NT2/D1 (cell line): ENCODE measurements around the gene TMX2.
A peak's percentile ranks its signal among the peaks of the same experiment; 100 is the strongest.

Experiments
- DNase-seq: peaks from one replicate; pipeline ENCODE4 v3.0.0-alpha.2; 2011; ENCODE audit warnings: low read depth, low spot score
- H3K27me3 ChIP-seq: 2 replicates; pipeline ENCODE4 v1.6.0; 2011; ENCODE audit warnings: mild to moderate bottlenecking; ENCODE audit not compliant: insufficient read length, insufficient read depth
- H3K36me3 ChIP-seq: 2 replicates; pipeline ENCODE4 v1.6.1; 2011; ENCODE audit warnings: mild to moderate bottlenecking, low read length, mixed read lengths; ENCODE audit not compliant: insufficient read depth, insufficient read length
- H3K4me1 ChIP-seq: 2 replicates; pipeline ENCODE4 v1.5.1; 2011; ENCODE audit not compliant: insufficient read depth, insufficient read length
- H3K4me3 ChIP-seq: 2 replicates; pipeline ENCODE4 v1.5.1; 2011; ENCODE audit warnings: low read depth; ENCODE audit not compliant: insufficient read length
- H3K9ac ChIP-seq: 2 replicates; pipeline ENCODE4 v1.6.0; 2011; ENCODE audit warnings: low read depth; ENCODE audit not compliant: insufficient read length
- H3K9me3 ChIP-seq: 2 replicates; pipeline ENCODE4 v1.5.1; 2011; ENCODE audit warnings: mild to moderate bottlenecking, low read length; ENCODE audit not compliant: insufficient read depth
- SUZ12 ChIP-seq: IDR thresholded peaks from 2 replicates; pipeline ENCODE4 v1.6.1; 2011; ENCODE audit not compliant: insufficient read length, insufficient read depth; ENCODE audit errors: extremely low read depth
- YY1 ChIP-seq: IDR thresholded peaks from 2 replicates; pipeline ENCODE4 v1.6.1; 2011; ENCODE audit not compliant: insufficient read length, insufficient read depth
- ZNF274 ChIP-seq: IDR thresholded peaks from 2 replicates; pipeline ENCODE4 v1.6.1; 2011; ENCODE audit warnings: mild to moderate bottlenecking, low read depth, low read length

The TMX2 gene

DNA sequence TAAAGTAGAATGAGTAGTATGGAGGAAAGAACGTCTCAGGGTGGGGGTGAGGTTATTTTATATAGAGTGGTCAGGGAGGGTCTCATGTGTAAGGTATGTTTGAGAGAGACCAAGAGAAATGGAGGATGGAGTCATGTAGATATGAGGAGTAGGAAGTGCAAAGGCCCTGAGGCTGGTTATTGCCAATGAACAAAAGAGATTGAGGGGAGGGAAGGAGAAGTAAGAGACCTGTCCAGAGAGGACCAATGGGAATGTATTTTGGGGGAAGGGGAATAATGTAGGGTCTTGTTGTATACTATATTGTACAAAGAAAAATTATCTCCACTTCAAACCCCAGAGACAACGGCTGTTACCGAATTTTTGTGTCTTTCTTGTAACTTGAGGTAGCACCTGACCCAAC lies 59.0 kb downstream of the TMX2 start:
- H3K9me3 ChIP-seq: no peaks in the 10 kb centered on the region
- DNase-seq: no peak
- H3K9ac ChIP-seq: no peak overlapping the region
- TF ChIP-seq YY1 (no peak), SUZ12 (no peak), ZNF274 (no peak)
- peaks cover 24% of the 10 kb centered on the region for H3K36me3 ChIP-seq
- H3K4me1 ChIP-seq: no peaks in the 10 kb centered on the region
- no peak overlapping the region for H3K4me3 ChIP-seq
- no peaks in the 10 kb centered on the region for H3K27me3 ChIP-seq

DNA sequence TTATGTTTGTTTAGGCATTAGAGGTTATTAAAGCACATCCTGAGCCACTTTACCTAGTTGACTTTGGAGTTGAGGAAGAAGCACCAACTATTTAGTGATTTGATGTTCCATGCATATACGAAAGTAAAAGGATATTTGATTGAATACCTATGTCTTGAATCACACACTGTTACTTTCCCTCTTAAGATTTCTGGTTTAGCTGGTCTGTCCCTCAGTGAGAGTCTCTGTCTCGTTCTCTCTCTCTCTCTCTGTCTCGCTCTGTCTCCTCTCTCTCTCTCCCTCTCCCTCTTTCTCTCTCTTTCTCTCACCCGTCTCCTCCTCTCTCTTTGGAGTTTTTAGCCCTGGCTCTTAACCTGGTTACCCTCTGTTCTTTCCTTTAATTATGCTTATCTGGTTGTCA lies 60.2 kb downstream of the TMX2 start:
- TF ChIP-seq SUZ12: no peak
- TF ChIP-seq YY1: no peak
- TF ChIP-seq ZNF274: no peak
- no peaks in the 10 kb centered on the region for H3K27me3 ChIP-seq
- H3K4me1 ChIP-seq: no peaks in the 10 kb centered on the region
- H3K4me3 ChIP-seq: no peak overlapping the region
- DNase-seq: no peak
- H3K9ac ChIP-seq: no peak overlapping the region
- H3K36me3 ChIP-seq: peaks cover 15% of the 10 kb centered on the region
- no peaks in the 10 kb centered on the region for H3K9me3 ChIP-seq

- TF ChIP-seq YY1: no peak
- TF ChIP-seq SUZ12: no peak
- TF ChIP-seq ZNF274: no peak
Measured at GRCh38 chr11:57773026-57773598, 60.7 kb downstream of the TMX2 start.

DNA sequence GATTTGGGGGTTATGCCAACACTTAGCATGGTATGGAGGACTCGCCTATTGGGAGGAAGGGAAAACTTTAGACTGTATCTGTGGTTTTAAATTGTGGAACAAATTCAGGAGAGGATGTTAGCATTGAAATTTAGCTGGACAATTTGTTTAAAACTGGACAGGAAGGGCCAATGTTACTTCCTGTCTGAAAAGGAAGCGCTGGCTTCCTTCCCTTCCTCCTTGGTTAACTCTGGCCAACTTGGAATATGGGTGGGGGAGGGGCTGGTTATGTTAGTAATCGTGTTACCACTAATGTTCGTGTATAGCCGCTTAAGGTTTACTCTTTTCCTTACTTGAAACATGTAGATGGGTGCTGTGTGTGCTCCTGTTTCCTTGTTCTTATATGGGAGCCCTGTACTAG lies 63.1 kb downstream of the TMX2 start:
- no peak for DNase-seq
- Histone ChIP-seq H3K4me3 (no peak overlapping the region), H3K9ac (peak overlapping the region; percentile 36), H3K4me1 (no peaks in the 10 kb centered on the region), H3K36me3 (peaks cover 16% of the 10 kb centered on the region), H3K9me3 (no peaks in the 10 kb centered on the region), H3K27me3 (no peaks in the 10 kb centered on the region)
- TF ChIP-seq SUZ12 (no peak), ZNF274 (no peak), YY1 (no peak)

More at GRCh38 chr11:57773026-57773598, 60.7 kb downstream of the TMX2 start:
- no peak overlapping the region for H3K4me3 ChIP-seq
- peaks cover 15% of the 10 kb centered on the region for H3K36me3 ChIP-seq
- H3K27me3 ChIP-seq: no peaks in the 10 kb centered on the region
- no peaks in the 10 kb centered on the region for H3K4me1 ChIP-seq
- H3K9ac ChIP-seq: no peak overlapping the region
- no peak for DNase-seq
- H3K9me3 ChIP-seq: no peaks in the 10 kb centered on the region

DNA sequence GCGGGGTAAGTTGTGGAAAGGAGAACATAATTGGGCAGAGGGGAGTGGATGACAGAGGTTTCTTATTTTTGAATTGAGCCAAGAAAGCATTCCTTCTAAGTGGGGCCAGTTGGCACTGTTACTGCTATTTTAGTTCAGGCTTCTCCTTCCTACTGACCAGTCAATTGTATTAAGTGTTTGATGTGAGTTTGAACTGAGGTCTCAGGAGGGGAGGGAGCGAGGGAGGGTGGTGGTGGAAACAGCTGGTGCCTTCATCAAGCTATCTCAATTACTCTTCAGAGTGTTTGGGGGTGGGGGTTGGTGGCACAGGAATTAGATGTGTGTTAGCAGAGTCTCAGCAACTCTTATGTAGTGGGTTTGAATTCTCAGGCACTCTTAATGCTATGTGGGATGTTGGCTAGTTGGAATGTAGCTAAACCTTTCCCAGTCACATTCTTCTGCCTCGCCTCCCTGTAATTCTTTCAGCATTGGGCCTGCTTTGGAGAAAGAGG lies 63.7 kb downstream of the TMX2 start:
- H3K9ac ChIP-seq: peak overlapping the region; percentile 36
- H3K27me3 ChIP-seq: no peaks in the 10 kb centered on the region
- peaks cover 21% of the 10 kb centered on the region for H3K36me3 ChIP-seq
- no peak for DNase-seq
- H3K9me3 ChIP-seq: no peaks in the 10 kb centered on the region
- TF ChIP-seq SUZ12 (no peak), ZNF274 (no peak), YY1 (no peak)
- no peak overlapping the region for H3K4me3 ChIP-seq
- no peaks in the 10 kb centered on the region for H3K4me1 ChIP-seq

DNA sequence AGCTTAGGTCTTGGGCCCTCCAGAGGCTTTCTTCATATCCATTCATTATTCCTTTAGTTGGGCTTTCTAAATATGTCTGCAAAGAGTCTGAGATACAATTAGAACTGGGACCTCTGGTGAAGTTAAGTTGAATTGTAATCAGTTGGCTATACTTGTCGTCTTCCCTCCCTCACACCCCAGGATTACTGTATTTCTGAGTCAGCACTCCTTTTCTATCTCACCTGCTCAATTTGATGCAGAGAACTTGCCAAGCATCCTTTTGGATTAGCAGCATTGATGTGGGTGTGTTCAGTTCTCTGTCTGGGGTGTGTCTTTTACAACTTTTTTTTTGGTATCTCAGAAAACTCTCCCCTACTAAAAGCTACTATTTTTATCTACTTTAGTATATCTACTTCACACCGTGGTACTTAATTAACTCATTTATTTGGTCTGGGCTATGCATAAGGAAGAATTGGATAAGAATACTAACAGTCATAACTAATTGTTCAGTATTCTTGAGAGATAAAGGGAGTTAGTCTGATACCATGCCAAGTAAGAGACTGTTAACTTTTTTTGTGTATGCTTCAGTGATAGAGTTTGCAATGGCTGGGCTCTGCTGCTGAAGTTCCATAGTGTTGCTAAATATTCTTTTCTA lies 64.3 kb downstream of the TMX2 start:
- Histone ChIP-seq H3K9me3 (no peaks in the 10 kb centered on the region), H3K27me3 (no peaks in the 10 kb centered on the region), H3K9ac (no peak overlapping the region), H3K36me3 (peaks cover 16% of the 10 kb centered on the region), H3K4me1 (peaks cover 1% of the 10 kb centered on the region), H3K4me3 (no peak overlapping the region)
- TF ChIP-seq ZNF274 (no peak), SUZ12 (no peak), YY1 (no peak)
- DNase-seq: no peak

- Histone ChIP-seq H3K4me3 (no peak overlapping the region), H3K36me3 (peaks cover 21% of the 10 kb centered on the region), H3K4me1 (peaks cover 2% of the 10 kb centered on the region), H3K9ac (no peak overlapping the region), H3K9me3 (no peaks in the 10 kb centered on the region), H3K27me3 (no peaks in the 10 kb centered on the region)
- DNase-seq: no peak
- TF ChIP-seq SUZ12 (no peak), ZNF274 (no peak)
Measured at GRCh38 chr11:57777969-57778317, 65.5 kb downstream of the TMX2 start.
